ENCODE results near the gene GUCY2D.

Gene GUCY2D

DNA sequence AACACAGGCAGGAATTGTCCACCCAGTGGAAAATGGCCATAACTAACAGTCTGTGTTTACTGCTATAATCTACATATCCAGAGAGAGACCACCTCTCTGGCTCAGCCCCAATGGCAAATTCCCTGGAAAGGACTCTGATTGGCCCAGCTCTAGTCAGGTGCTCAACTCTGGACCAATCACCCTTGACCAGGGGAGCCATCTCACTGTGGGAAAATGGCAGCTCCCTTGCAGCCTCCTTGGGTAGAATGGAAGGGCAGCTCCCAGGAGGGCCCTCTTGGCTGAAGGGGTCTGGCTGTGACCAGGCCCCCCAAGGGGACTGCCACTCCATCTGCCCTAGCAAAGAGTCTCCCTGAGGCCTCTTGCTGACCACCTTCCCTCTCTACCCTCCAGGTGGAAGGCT, 39.6 kb downstream of the GUCY2D start:
- H3K27me3 ChIP-seq (ENCODE audit: insufficient read depth, poor library complexity, severe bottlenecking): no peaks in the 10 kb centered on the region
- DNase-seq (ENCODE audit: low read depth in 1 of 2, low spot score in 1 of 2): no peak
- no peak for TF ChIP-seq POLR2AphosphoS5 (IDR thresholded peaks at IDR 0.05; ENCODE audit: low read depth)
- TF ChIP-seq, protein P1, sequence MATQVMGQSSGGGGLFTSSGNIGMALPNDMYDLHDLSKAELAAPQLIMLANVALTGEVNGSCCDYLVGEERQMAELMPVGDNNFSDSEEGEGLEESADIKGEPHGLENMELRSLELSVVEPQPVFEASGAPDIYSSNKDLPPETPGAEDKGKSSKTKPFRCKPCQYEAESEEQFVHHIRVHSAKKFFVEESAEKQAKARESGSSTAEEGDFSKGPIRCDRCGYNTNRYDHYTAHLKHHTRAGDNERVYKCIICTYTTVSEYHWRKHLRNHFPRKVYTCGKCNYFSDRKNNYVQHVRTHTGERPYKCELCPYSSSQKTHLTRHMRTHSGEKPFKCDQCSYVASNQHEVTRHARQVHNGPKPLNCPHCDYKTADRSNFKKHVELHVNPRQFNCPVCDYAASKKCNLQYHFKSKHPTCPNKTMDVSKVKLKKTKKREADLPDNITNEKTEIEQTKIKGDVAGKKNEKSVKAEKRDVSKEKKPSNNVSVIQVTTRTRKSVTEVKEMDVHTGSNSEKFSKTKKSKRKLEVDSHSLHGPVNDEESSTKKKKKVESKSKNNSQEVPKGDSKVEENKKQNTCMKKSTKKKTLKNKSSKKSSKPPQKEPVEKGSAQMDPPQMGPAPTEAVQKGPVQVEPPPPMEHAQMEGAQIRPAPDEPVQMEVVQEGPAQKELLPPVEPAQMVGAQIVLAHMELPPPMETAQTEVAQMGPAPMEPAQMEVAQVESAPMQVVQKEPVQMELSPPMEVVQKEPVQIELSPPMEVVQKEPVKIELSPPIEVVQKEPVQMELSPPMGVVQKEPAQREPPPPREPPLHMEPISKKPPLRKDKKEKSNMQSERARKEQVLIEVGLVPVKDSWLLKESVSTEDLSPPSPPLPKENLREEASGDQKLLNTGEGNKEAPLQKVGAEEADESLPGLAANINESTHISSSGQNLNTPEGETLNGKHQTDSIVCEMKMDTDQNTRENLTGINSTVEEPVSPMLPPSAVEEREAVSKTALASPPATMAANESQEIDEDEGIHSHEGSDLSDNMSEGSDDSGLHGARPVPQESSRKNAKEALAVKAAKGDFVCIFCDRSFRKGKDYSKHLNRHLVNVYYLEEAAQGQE (IDR thresholded peaks at IDR 0.05; ENCODE audit: insufficient replicate concordance, low read depth): no peak
- no peak for TF ChIP-seq SPI1 (IDR thresholded peaks at IDR 0.05; ENCODE audit: borderline replicate concordance, low read depth)
- TF ChIP-seq, protein P2, sequence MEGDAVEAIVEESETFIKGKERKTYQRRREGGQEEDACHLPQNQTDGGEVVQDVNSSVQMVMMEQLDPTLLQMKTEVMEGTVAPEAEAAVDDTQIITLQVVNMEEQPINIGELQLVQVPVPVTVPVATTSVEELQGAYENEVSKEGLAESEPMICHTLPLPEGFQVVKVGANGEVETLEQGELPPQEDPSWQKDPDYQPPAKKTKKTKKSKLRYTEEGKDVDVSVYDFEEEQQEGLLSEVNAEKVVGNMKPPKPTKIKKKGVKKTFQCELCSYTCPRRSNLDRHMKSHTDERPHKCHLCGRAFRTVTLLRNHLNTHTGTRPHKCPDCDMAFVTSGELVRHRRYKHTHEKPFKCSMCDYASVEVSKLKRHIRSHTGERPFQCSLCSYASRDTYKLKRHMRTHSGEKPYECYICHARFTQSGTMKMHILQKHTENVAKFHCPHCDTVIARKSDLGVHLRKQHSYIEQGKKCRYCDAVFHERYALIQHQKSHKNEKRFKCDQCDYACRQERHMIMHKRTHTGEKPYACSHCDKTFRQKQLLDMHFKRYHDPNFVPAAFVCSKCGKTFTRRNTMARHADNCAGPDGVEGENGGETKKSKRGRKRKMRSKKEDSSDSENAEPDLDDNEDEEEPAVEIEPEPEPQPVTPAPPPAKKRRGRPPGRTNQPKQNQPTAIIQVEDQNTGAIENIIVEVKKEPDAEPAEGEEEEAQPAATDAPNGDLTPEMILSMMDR (IDR thresholded peaks at IDR 0.05; ENCODE audit: insufficient read depth, low read length): no peak
- TF ChIP-seq GABPA (IDR thresholded peaks at IDR 0.05; ENCODE audit: low read depth): no peak
- no peak overlapping the region for H3K27ac ChIP-seq (replicated peaks)
- no peak overlapping the region for H3K4me3 ChIP-seq (replicated peaks; ENCODE audit: insufficient read depth, low read length)

DNA sequence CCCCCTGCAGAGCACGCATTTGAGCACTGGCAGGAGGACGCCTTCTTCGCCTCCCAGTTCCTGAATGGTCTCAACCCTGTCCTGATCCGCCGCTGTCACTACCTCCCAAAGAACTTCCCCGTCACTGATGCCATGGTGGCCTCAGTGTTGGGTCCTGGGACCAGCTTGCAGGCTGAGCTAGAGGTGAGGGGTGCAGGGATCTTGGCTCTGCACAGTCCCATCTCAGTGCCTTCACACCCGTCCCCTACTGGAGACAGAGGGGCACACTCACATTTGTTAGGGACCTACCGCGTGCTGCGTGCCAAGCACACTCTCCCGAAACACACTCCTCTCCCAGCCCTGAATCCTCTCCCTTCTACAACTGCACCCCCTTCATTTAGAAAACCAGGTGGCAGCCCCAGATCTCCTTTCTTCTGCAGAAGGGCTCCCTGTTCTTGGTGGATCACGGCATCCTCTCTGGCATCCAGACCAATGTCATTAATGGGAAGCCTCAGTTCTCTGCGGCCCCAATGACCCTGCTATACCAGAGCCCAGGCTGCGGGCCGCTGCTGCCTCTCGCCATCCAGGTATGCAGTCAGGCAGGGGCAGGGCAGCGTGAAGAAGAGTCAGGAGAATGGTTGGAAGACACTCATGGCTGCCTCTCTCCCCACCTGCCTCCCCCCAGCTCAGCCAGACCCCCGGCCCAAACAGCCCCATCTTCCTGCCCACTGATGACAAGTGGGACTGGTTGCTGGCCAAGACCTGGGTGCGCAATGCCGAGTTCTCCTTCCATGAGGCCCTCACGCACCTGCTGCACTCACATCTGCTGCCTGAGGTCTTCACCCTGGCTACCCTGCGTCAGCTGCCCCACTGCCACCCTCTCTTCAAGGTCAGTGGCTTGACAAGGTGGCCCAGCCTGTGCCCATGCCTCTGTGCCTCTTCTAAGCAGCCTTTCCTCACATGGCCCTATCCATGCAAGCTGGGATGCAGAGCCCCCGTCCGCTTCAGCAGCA, 42.7 kb downstream of the GUCY2D start:
- DNase-seq (ENCODE audit: low read depth in 1 of 2, low spot score in 1 of 2): no peak
- no peaks in the 10 kb centered on the region for H3K27me3 ChIP-seq (ENCODE audit: insufficient read depth, poor library complexity, severe bottlenecking)
- H3K4me3 ChIP-seq (replicated peaks; ENCODE audit: insufficient read depth, low read length): no peak overlapping the region
- H3K27ac ChIP-seq (replicated peaks): no peak overlapping the region
- TF ChIP-seq GABPA (IDR thresholded peaks at IDR 0.05; ENCODE audit: low read depth) (no peak), POLR2AphosphoS5 (IDR thresholded peaks at IDR 0.05; ENCODE audit: low read depth) (no peak), SPI1 (IDR thresholded peaks at IDR 0.05; ENCODE audit: borderline replicate concordance, low read depth) (no peak)
- TF ChIP-seq, protein P1 (IDR thresholded peaks at IDR 0.05; ENCODE audit: insufficient replicate concordance, low read depth): no peak
- TF ChIP-seq, protein P2 (IDR thresholded peaks at IDR 0.05; ENCODE audit: insufficient read depth, low read length): no peak

DNA sequence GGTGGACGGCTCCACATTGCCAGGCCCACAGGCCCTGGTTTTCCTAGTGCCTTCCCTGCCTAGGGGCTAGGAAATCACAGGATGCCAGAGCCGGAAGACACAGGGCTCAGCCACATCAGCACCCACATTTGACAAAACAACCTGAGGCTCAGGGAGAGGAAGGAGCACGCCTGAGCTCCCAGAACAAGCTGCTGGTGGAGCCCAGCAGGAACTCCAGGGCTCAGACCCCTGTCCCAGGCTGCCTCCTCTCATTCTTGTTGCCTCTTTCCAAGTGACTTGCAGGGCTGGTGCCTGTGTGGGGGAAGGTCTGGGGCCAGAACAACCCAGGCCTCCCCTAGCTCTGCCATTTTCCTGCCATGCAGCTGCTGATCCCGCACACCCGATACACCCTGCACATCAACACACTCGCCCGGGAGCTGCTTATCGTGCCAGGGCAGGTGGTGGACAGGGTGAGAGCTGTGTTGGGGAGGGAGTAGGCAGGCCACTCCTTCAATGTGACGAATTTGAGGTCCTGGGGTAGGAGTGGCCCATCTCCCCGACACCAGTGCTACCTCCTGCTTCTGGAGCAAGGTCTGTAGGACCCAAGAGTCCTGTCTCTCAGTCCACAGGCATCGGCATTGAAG, 44.0 kb downstream of the GUCY2D start:
- TF ChIP-seq SPI1 (IDR thresholded peaks at IDR 0.05; ENCODE audit: borderline replicate concordance, low read depth): no peak
- TF ChIP-seq, protein P1 (IDR thresholded peaks at IDR 0.05; ENCODE audit: insufficient replicate concordance, low read depth): no peak
- TF ChIP-seq POLR2AphosphoS5 (IDR thresholded peaks at IDR 0.05; ENCODE audit: low read depth): no peak
- TF ChIP-seq GABPA (IDR thresholded peaks at IDR 0.05; ENCODE audit: low read depth): no peak
- TF ChIP-seq, protein P2 (IDR thresholded peaks at IDR 0.05; ENCODE audit: insufficient read depth, low read length): no peak
- Histone ChIP-seq H3K4me3 (replicated peaks; ENCODE audit: insufficient read depth, low read length) (no peak overlapping the region), H3K27me3 (ENCODE audit: insufficient read depth, poor library complexity, severe bottlenecking) (no peaks in the 10 kb centered on the region), H3K27ac (replicated peaks) (no peak overlapping the region)
- DNase-seq (ENCODE audit: low read depth in 1 of 2, low spot score in 1 of 2): no peak
